IMR-90 (cell line): ENCODE measurements around the gene PRPSAP1. TPM values are rescaled to one million over a fixed set of nuclear protein-coding genes. Genes with fewer than 3 reads are reported as not detected.

Experiments
- ATAC-seq: fragments of 200-7000 bp; cut with Tn5 transposase; 2 replicates; pipeline ENCODE4 v1.9.1; 2020; ENCODE audit warnings: low read depth, mild to moderate bottlenecking, moderate library complexity
- BruUV-seq: library from RNA; stranded (reverse); fragments of 400-500 nt; replicated peaks from 2 replicates; lab custom pipeline; 2021; lab: Mats Ljungman, UMichigan
- CTCF ChIA-PET: fragments of 300-600 bp; formaldehyde crosslinking; extraction: SDS; loops from one replicate; lab custom pipeline; 2021; ENCODE audit warnings: antibody characterized with exemption; lab: Yijun Ruan, JAX
- POLR2A ChIA-PET: fragments of 300-600 bp; sonication (Branson Sonifier 250); formaldehyde crosslinking; loops from one replicate; lab custom pipeline; 2022; ENCODE audit warnings: antibody characterized with exemption; ENCODE audit not compliant: unreplicated experiment; lab: Charles Lee
- DNase-seq: peaks from one replicate; pipeline ENCODE4 v3.0.0; 2013
- H2AFZ ChIP-seq: replicated peaks from 2 replicates; pipeline ENCODE3; 2013; ENCODE audit warnings: low read length, mild to moderate bottlenecking; ENCODE audit not compliant: poor library complexity
- H2AK5ac ChIP-seq: 2 replicates; pipeline ENCODE4 v1.6.1; 2013; ENCODE audit warnings: low read depth, low read length, inconsistent platforms
- H2AK9ac ChIP-seq: replicated peaks from 2 replicates; pipeline ENCODE3; 2013; ENCODE audit warnings: mild to moderate bottlenecking, low read depth, low read length, moderate library complexity; ENCODE audit not compliant: poor library complexity
- H2BK120ac ChIP-seq: 2 replicates; pipeline ENCODE4 v1.6.1; 2013; ENCODE audit warnings: low read depth, low read length, inconsistent platforms
- H2BK15ac ChIP-seq: 3 replicates; pipeline ENCODE4 v1.6.1; 2013; ENCODE audit warnings: low read depth, low read length, inconsistent platforms
- H2BK20ac ChIP-seq: 2 replicates; pipeline ENCODE4 v1.6.1; 2013; ENCODE audit warnings: low read depth, mild to moderate bottlenecking, inconsistent platforms, low read length, moderate library complexity
- H2BK5ac ChIP-seq: 2 replicates; pipeline ENCODE4 v1.6.1; 2013; ENCODE audit warnings: mild to moderate bottlenecking, low read depth, low read length, inconsistent platforms; ENCODE audit not compliant: poor library complexity, severe bottlenecking
- H3K14ac ChIP-seq: replicated peaks from 2 replicates; pipeline ENCODE4 v1.6.1; 2013; ENCODE audit warnings: low read depth, low read length, inconsistent platforms
- H3K18ac ChIP-seq: 2 replicates; pipeline ENCODE4 v1.6.1; 2013; ENCODE audit warnings: low read depth, low read length, control low read depth
- H3K23ac ChIP-seq: 2 replicates; pipeline ENCODE4 v1.6.1; 2013; ENCODE audit warnings: low read depth, low read length, inconsistent platforms
- H3K27ac ChIP-seq: 2 replicates; pipeline ENCODE4 v1.5.1; 2013; ENCODE audit warnings: mild to moderate bottlenecking, control low read depth, low read length; ENCODE audit not compliant: insufficient read depth
- H3K27me3 ChIP-seq: 2 replicates; pipeline ENCODE4 v1.6.1; 2013; ENCODE audit warnings: low read length; ENCODE audit not compliant: control insufficient read depth, insufficient read depth
- H3K36me3 ChIP-seq: 2 replicates; pipeline ENCODE4 v1.6.1; 2013; ENCODE audit warnings: low read length, mixed read lengths; ENCODE audit not compliant: control insufficient read depth, insufficient read depth
- H3K4ac ChIP-seq: 2 replicates; pipeline ENCODE4 v1.6.1; 2013; ENCODE audit warnings: low read depth, low read length, inconsistent platforms
- H3K4me1 ChIP-seq: 2 replicates; pipeline ENCODE4 v1.6.1; 2013; ENCODE audit warnings: low read length, mixed read lengths; ENCODE audit not compliant: control insufficient read depth, insufficient read depth
- H3K4me2 ChIP-seq: 2 replicates; pipeline ENCODE4 v1.6.1; 2013; ENCODE audit warnings: low read depth, mild to moderate bottlenecking, control low read depth, low read length, moderate library complexity
- H3K4me3 ChIP-seq: 2 replicates; pipeline ENCODE4 v1.5.1; 2013; ENCODE audit warnings: low read depth, mild to moderate bottlenecking, control low read depth, low read length, moderate library complexity; ENCODE audit not compliant: insufficient read depth
- H3K56ac ChIP-seq: 2 replicates; pipeline ENCODE4 v1.6.1; 2013; ENCODE audit warnings: low read length, inconsistent platforms; ENCODE audit not compliant: insufficient read depth; ENCODE audit errors: extremely low read depth
- H3K79me1 ChIP-seq, 2 experiments: 2 replicates each; pipeline ENCODE4 v1.6.1; 2013; ENCODE audit warnings: low read length in 2 of 2, inconsistent platforms in 1 of 2, low read depth in 1 of 2
- H3K9ac ChIP-seq: 2 replicates; pipeline ENCODE4 v1.6.1; 2013; ENCODE audit warnings: low read depth, low read length, control low read depth
- H3K9me1 ChIP-seq: 2 replicates; pipeline ENCODE4 v1.6.1; 2013; ENCODE audit warnings: low read length, inconsistent platforms; ENCODE audit not compliant: insufficient read depth
- H3K9me3 ChIP-seq: 2 replicates; pipeline ENCODE4 v1.6.1; 2013; ENCODE audit warnings: low read length; ENCODE audit not compliant: control insufficient read depth, insufficient read depth
- H4K20me1 ChIP-seq: 2 replicates; pipeline ENCODE4 v1.6.1; 2013; ENCODE audit warnings: low read length, inconsistent platforms; ENCODE audit not compliant: insufficient read depth
- H4K5ac ChIP-seq: 2 replicates; pipeline ENCODE4 v1.6.1; 2013; ENCODE audit warnings: mild to moderate bottlenecking, low read depth, low read length, control low read depth
- H4K8ac ChIP-seq, 2 experiments: 2 replicates each; pipeline ENCODE4 v1.6.1; 2013; ENCODE audit warnings: low read depth in 2 of 2, low read length in 2 of 2, control low read depth in 1 of 2, inconsistent platforms in 1 of 2
- H4K91ac ChIP-seq: 2 replicates; pipeline ENCODE4 v1.6.1; 2013; ENCODE audit warnings: low read depth, low read length, inconsistent platforms; ENCODE audit not compliant: insufficient read depth
- MAZ ChIP-seq: IDR thresholded peaks from 2 replicates; pipeline ENCODE4 v1.6.1; 2012; ENCODE audit warnings: low read depth, mild to moderate bottlenecking, low read length, improper control_type of control experiment, moderate library complexity, borderline replicate concordance
- POLR2A ChIP-seq: IDR thresholded peaks from 2 replicates; pipeline ENCODE4 v1.6.1; 2012; ENCODE audit warnings: mild to moderate bottlenecking, low read depth, low read length
- whole genome bisulfite sequencing, 2 experiments: methylation state at CpG; one replicate each; pipeline versions ENCODE4 v1.1.5 to v1.1.7; 2013; ENCODE audit warnings: missing lambda C conversion rate in 2 of 2; ENCODE audit not compliant: insufficient read length in 1 of 2; ENCODE audit errors: extremely low coverage in 2 of 2; 5-methylcytosine and 5-hydroxymethylcytosine counted together
- dilution Hi-C: fragments of 300-500 bp; cut with HindIII; formaldehyde crosslinking; loops from one replicate; pipeline ENCODE4 v1.14.3; 2018; ENCODE audit warnings: low sequenced_read_pairs; ENCODE audit not compliant: unreplicated experiment
- in situ Hi-C: fragments of 300-500 bp; cut with MboI; formaldehyde crosslinking; loops from 3 replicates; pipeline ENCODE4 v1.14.3; 2019; ENCODE audit warnings: low sequenced_read_pairs, inconsistent platforms, mixed read lengths
- intact Hi-C: fragments of 100-400 bp; cut with micrococcal nuclease; formaldehyde crosslinking; loops from 2 replicates; pipeline ENCODE4 v1.10.0; 2022
- polyA plus RNA-seq, 3 experiments: library from polyadenylated mRNA; depleted of rRNA; stranded (reverse); fragments of >200 nt; gene quantifications; 2 replicates each; pipeline ENCODE4 v1.2.3, GENCODE V29; 2012; ENCODE audit warnings: low replicate concordance in 1 of 3
- total RNA-seq: library from RNA; depleted of rRNA; stranded (reverse); fragments of >200 nt; gene quantifications from 2 replicates; pipeline ENCODE4 v1.2.3, GENCODE V29; 2012

PRPSAP1 gene
- total and polyA plus RNA-seq, 2 of the 4 experiments (the other 2 are of a cell fraction) = 34.4 to 48.6 TPM

GRCh38 chr17:76391200-76391715, 37.5 kb upstream of the PRPSAP1 start:
- CTCF ChIA-PET = no interaction called here
- POLR2A ChIA-PET = no interaction called here
- BruUV-seq = no TSS peak

More at GRCh38 chr17:76391200-76391715, 37.5 kb upstream of the PRPSAP1 start:
- no peaks in the 10 kb centered on the region for H3K27me3 ChIP-seq
- H3K9ac ChIP-seq = no peak overlapping the region
- H3K18ac ChIP-seq = no peak overlapping the region
- DNase-seq (no peak), ATAC-seq (no peak)
- H4K5ac ChIP-seq = no peak overlapping the region
- H3K79me1 ChIP-seq = peaks cover 6 to 28% of the 10 kb centered on the region in 2 experiments; a peak in 3 of 4 replicates
- H2AK9ac ChIP-seq = no peak overlapping the region
- no peak overlapping the region for H2BK5ac ChIP-seq
- no peak overlapping the region for H2AK5ac ChIP-seq
- no peak overlapping the region for H3K27ac ChIP-seq
- intact Hi-C loops (no loop called here), dilution Hi-C loops (no loop called here), in situ Hi-C loops (no loop called here)
- H3K4me1 ChIP-seq = peaks cover 2% of the 10 kb centered on the region
- no peak overlapping the region for H2BK120ac ChIP-seq
- H3K14ac ChIP-seq = no peak overlapping the region
- peaks cover 33% of the 10 kb centered on the region for H4K20me1 ChIP-seq
- no peak overlapping the region for H3K23ac ChIP-seq
- no peaks in the 10 kb centered on the region for H3K9me3 ChIP-seq
- TF ChIP-seq POLR2A (0 out of 2 replicates have a peak, but pooled peaks have one; percentile 31), MAZ (no peak)
- H4K91ac ChIP-seq = no peak overlapping the region
- H3K4me3 ChIP-seq = no peak overlapping the region
- H2AFZ ChIP-seq = no peak overlapping the region
- peaks cover 44% of the 10 kb centered on the region for H3K36me3 ChIP-seq
- H2BK20ac ChIP-seq = no peak overlapping the region
- H3K4ac ChIP-seq = no peak overlapping the region
- no peak overlapping the region for H3K56ac ChIP-seq
- no peak overlapping the region for H4K8ac ChIP-seq
- 0 out of 2 replicates have a peak, but pooled peaks cover 4% of the 10 kb centered on the region for H3K9me1 ChIP-seq
- WGBS, 2 experiments = 99% methylated on average over 17 of the region's 21 CpGs; no CpG with 5 or more reads in 1 of the 2 experiments
- H3K4me2 ChIP-seq = no peak overlapping the region
- H2BK15ac ChIP-seq = no peak overlapping the region
